BLaER1 treated with 17β-estradiol and CSF1 and Interleukin-3, amounts not matched to agents 10 nM and 100 nM (cell line): Measurements from ENCODE around the gene KIRREL1.
"Not testable (repeated sequence)": the region's sequence is repeated elsewhere in the genome, so short reads cannot be mapped to it uniquely, and the experiment has no call there.

Experiments
- H3K27ac ChIP-seq, 11 experiments: shearing (Covaris generic); formaldehyde crosslinking; 2 replicates each; pipeline ENCODE4 v1.8.1; 2022
- H3K27me3 ChIP-seq, 11 experiments: shearing (Covaris generic); formaldehyde crosslinking; 2 replicates each; pipeline ENCODE4 v1.8.1; 2022
- H3K36me3 ChIP-seq, 11 experiments: shearing (Covaris generic); formaldehyde crosslinking; 2 replicates each; pipeline ENCODE4 v1.8.1; 2022
- H3K4me1 ChIP-seq, 10 experiments: shearing (Covaris generic); formaldehyde crosslinking; 2 replicates each; pipeline ENCODE4 v1.8.1; 2022
- H3K4me2 ChIP-seq, 11 experiments: shearing (Covaris generic); formaldehyde crosslinking; 2 replicates each; pipeline ENCODE4 v1.8.1; 2022
- H3K4me3 ChIP-seq, 10 experiments: shearing (Covaris generic); formaldehyde crosslinking; 2 replicates each; pipeline ENCODE4 v1.8.1; 2022
- H3K9ac ChIP-seq, 11 experiments: shearing (Covaris generic); formaldehyde crosslinking; 2 replicates each; pipeline ENCODE4 v1.8.1; 2022
- H3K9me3 ChIP-seq, 11 experiments: shearing (Covaris generic); formaldehyde crosslinking; replicated peaks in 1 of 11; 2 replicates each; pipeline ENCODE4 v1.8.1; 2022
- H4K20me1 ChIP-seq, 11 experiments: shearing (Covaris generic); formaldehyde crosslinking; 2 replicates each; pipeline ENCODE4 v1.8.1; 2022
- Cebpa-rat ChIP-seq, 11 experiments: shearing (Covaris generic); IDR thresholded peaks; 2 replicates each; pipeline ENCODE4 v1.8.1; 2022

The KIRREL1 gene

DNA sequence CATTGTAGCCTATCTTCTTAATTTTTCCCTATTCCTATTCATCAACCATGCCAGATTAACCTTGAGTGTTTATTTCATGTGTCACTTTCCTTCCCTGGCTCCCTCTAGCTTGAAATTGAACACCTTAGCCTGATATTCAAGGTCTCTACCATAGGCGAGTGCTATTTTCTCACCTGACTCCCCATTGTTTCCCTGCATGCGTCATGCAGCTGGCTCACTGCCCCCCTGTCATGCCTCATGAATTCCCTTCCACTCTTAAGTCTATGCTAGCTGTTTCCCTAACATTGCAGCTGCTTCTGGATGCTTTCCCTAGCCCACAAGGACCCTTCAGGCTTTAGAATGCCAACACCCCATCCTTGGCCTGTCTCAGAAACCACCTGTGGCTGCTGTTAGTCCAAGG is 130.6 kb downstream of the KIRREL1 start:
- TF ChIP-seq Cebpa-rat (IDR thresholded peaks at IDR 0.05) = no peak
- Histone ChIP-seq H3K4me3 (no peak overlapping the region), H3K36me3 (no peaks in the 10 kb centered on the region), H3K9ac (no peak overlapping the region), H3K4me2 (no peak overlapping the region), H3K27ac (no peak overlapping the region), H4K20me1 (no peaks in the 10 kb centered on the region), H3K4me1 (peaks cover 0 to 23% (median 13%) of the 10 kb centered on the region in 10 experiments; a peak in 10 of 20 replicates), H3K9me3 (no peaks in the 10 kb centered on the region), H3K27me3 (no peaks in the 10 kb centered on the region)

DNA sequence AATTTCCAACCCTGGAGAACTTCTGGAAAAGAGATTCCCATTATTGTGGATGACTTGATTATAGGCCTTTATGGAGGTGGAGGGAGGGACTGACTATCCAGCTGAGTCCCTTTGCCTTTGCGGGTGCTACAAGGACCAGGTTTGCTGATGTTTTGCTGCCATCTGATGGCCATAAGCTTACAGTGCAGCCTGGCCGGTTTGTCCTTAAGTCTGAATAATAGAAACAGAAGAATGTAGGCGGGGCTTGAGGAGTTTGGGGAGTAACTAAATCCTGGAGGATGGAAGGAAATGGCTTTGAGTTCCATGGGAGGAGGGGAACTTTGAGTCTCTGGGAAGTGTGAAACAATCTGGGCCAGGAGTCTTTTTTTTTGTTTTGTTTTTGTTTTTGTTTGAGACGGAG is 131.6 kb downstream of the KIRREL1 start:
- Histone ChIP-seq H3K9ac (no peak overlapping the region), H3K36me3 (no peaks in the 10 kb centered on the region), H3K4me1 (peaks cover 0 to 21% (median 10%) of the 10 kb centered on the region in 10 experiments; a peak in 10 of 20 replicates), H3K27me3 (no peaks in the 10 kb centered on the region), H3K9me3 (no peaks in the 10 kb centered on the region), H3K4me3 (no peak overlapping the region), H4K20me1 (no peaks in the 10 kb centered on the region), H3K4me2 (no peak overlapping the region), H3K27ac (no peak overlapping the region)
- TF ChIP-seq Cebpa-rat (IDR thresholded peaks at IDR 0.05) = no peak

GRCh38 chr1:158126425-158126824 is 133.0 kb downstream of the KIRREL1 start:
- Histone ChIP-seq H3K4me2 (peak overlapping the region in 3 of 11 experiments; percentile 10 to 22 (median 15); a peak in 3 of 22 replicates), H3K4me3 (no peak overlapping the region)

GRCh38 chr1:158128531-158128930 is 135.1 kb downstream of the KIRREL1 start:
- not testable (repeated sequence) for H3K9me3 ChIP-seq, H3K9ac ChIP-seq, H3K36me3 ChIP-seq, H3K27ac ChIP-seq, H3K27me3 ChIP-seq, H4K20me1 ChIP-seq, H3K4me2 ChIP-seq, H3K4me3 ChIP-seq
- H3K4me1 ChIP-seq = peaks cover 0 to 11% (median 3%) of the 10 kb centered on the region in 10 experiments; a peak in 6 of 20 replicates

More at GRCh38 chr1:158126425-158126824, 133.0 kb downstream of the KIRREL1 start:
- TF ChIP-seq Cebpa-rat (IDR thresholded peaks at IDR 0.05) = no peak
- H3K27me3 ChIP-seq = no peaks in the 10 kb centered on the region
- no peak overlapping the region; a peak in 1 of 22 replicates for H3K9ac ChIP-seq
- H3K9me3 ChIP-seq = no peaks in the 10 kb centered on the region
- no peak overlapping the region for H3K27ac ChIP-seq
- H3K36me3 ChIP-seq = no peaks in the 10 kb centered on the region
- H3K4me1 ChIP-seq = peaks cover 0 to 16% (median 6%) of the 10 kb centered on the region in 10 experiments; a peak in 9 of 20 replicates
- no peaks in the 10 kb centered on the region for H4K20me1 ChIP-seq

GRCh38 chr1:158131217-158131616 is 137.8 kb downstream of the KIRREL1 start:
- Histone ChIP-seq H3K9ac (no peak overlapping the region), H3K4me2 (no peak overlapping the region), H3K9me3 (no peaks in the 10 kb centered on the region), H4K20me1 (no peaks in the 10 kb centered on the region), H3K4me1 (peaks cover 0 to 9% (median 3%) of the 10 kb centered on the region in 10 experiments; a peak in 6 of 20 replicates), H3K27me3 (no peaks in the 10 kb centered on the region), H3K4me3 (no peak overlapping the region), H3K36me3 (no peaks in the 10 kb centered on the region), H3K27ac (no peak overlapping the region)
- TF ChIP-seq Cebpa-rat (IDR thresholded peaks at IDR 0.05) = no peak

- Histone ChIP-seq H3K36me3 (no peaks in the 10 kb centered on the region), H3K4me2 (peak overlapping the region in 1 of 11 experiments; percentile 45; a peak in 3 of 22 replicates), H3K27me3 (no peaks in the 10 kb centered on the region), H3K9ac (no peak overlapping the region), H3K27ac (no peak overlapping the region), H3K9me3 (peaks cover 0 to 28% (median 8%) of the 10 kb centered on the region in 11 experiments; a peak in 14 of 22 replicates), H4K20me1 (no peaks in the 10 kb centered on the region), H3K4me1 (peaks cover 0 to 7% (median 0%) of the 10 kb centered on the region in 10 experiments; a peak in 3 of 20 replicates), H3K4me3 (no peak overlapping the region)
- no peak for TF ChIP-seq Cebpa-rat (IDR thresholded peaks at IDR 0.05)
Observed at GRCh38 chr1:158140764-158141192, 147.3 kb downstream of the KIRREL1 start.

- Histone ChIP-seq H4K20me1 (no peaks in the 10 kb centered on the region), H3K9ac (no peak overlapping the region), H3K4me1 (peaks cover 15 to 47% (median 36%) of the 10 kb centered on the region in 10 experiments), H3K9me3 (peaks cover 7 to 64% (median 31%) of the 10 kb centered on the region in 11 experiments; a peak in 20 of 22 replicates), H3K4me2 (no peak overlapping the region), H3K4me3 (no peak overlapping the region), H3K36me3 (peaks cover 0 to 13% (median 0%) of the 10 kb centered on the region in 11 experiments; a peak in 3 of 22 replicates), H3K27ac (no peak overlapping the region), H3K27me3 (no peaks in the 10 kb centered on the region)
- TF ChIP-seq Cebpa-rat (IDR thresholded peaks at IDR 0.05) = no peak
Observed at GRCh38 chr1:158145173-158145719, 151.8 kb downstream of the KIRREL1 start.

DNA sequence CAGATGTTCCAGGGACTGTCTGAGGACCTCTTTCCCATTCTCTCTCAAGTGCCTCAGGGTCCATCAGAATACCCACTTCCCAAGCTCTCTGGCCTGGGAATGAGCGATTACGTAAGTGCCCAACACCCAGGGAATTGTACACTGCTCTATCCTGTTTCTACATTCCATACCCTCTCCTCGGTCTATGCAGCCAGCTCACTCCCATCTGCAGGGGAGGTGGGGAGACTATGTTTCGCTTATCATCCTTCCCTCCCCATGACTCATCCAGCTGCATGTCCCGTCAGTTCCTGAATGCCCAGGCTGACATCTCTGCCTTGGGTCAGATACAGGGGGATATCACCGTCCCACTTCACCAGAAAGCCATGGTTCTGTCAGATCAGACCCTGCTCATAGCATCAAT is 152.7 kb downstream of the KIRREL1 start:
- Histone ChIP-seq H3K27ac (no peak overlapping the region), H3K27me3 (no peaks in the 10 kb centered on the region), H3K36me3 (peaks cover 0 to 13% (median 0%) of the 10 kb centered on the region in 11 experiments; a peak in 3 of 22 replicates), H3K9ac (no peak overlapping the region), H3K4me3 (peak overlapping the region in 1 of 10 experiments; percentile 5; a peak in 1 of 20 replicates), H4K20me1 (no peaks in the 10 kb centered on the region), H3K9me3 (peaks cover 7 to 64% (median 31%) of the 10 kb centered on the region in 11 experiments; a peak in 20 of 22 replicates), H3K4me1 (peaks cover 15 to 54% (median 40%) of the 10 kb centered on the region in 10 experiments), H3K4me2 (peak overlapping the region in 3 of 11 experiments; percentile 26 to 81 (median 77); a peak in 2 of 22 replicates)
- no peak for TF ChIP-seq Cebpa-rat (IDR thresholded peaks at IDR 0.05)

DNA sequence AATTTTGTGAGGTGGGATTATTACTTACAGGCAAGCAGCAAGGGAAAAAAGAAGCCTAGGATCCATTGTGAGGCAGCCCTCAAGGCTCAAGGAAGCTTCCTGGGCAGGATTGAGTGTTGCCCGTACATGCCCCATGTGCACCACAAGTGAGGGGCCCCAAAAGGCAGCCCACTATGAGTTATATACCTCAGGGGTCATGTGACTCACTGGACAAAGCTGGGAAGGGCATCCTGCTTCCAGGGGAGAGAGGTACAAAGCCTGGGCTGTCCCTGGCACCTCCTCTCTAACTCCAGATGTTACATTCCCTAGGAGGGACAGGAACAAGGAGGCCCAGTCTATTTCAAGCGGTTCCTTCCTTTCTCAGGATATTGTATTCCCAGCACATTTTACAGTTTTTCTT is 153.3 kb downstream of the KIRREL1 start:
- no peak for TF ChIP-seq Cebpa-rat (IDR thresholded peaks at IDR 0.05)
- Histone ChIP-seq H3K4me1 (peaks cover 15 to 60% (median 45%) of the 10 kb centered on the region in 10 experiments), H3K4me2 (peak overlapping the region in 5 of 11 experiments; percentile 26 to 86 (median 77); a peak in 5 of 22 replicates), H3K36me3 (peaks cover 0 to 13% (median 0%) of the 10 kb centered on the region in 11 experiments; a peak in 3 of 22 replicates), H3K9ac (no peak overlapping the region), H3K9me3 (peaks cover 7 to 64% (median 31%) of the 10 kb centered on the region in 11 experiments; a peak in 20 of 22 replicates), H3K4me3 (peak overlapping the region in 4 of 10 experiments; percentile 4 to 40 (median 16); a peak in 3 of 20 replicates), H3K27me3 (no peaks in the 10 kb centered on the region), H3K27ac (peak overlapping the region in 3 of 11 experiments; percentile 6 to 65 (median 37); a peak in 4 of 22 replicates), H4K20me1 (no peaks in the 10 kb centered on the region)
